ENCODE results near the gene CASKIN1.

- TF ChIP-seq POLR2AphosphoS5 (IDR thresholded peaks at IDR 0.05) (no peak), CTCF (IDR thresholded peaks at IDR 0.05) (no peak)
These were observed 31.9 kb upstream of the CASKIN1 start for GRCh38 chr16:2228161-2228824.
